Heart left ventricle (tissue), 16 donors: Measurements from ENCODE around the gene NXN. TPM values are rescaled to one million over a fixed set of nuclear protein-coding genes. Genes with fewer than 3 reads are reported as not detected.
A peak's percentile ranks its signal among the peaks of the same experiment; 100 is the strongest.

Experiments used
- ATAC-seq, 4 donors: fragments of 200-7000 bp; cut with Tn5 transposase; one replicate each; pipeline ENCODE4 v1.9.1; 2020 to 2022; ENCODE audit warnings: moderate library complexity in 4 of 4, mild to moderate bottlenecking in 3 of 4, moderate number of reproducible peaks in 1 of 4
- DNase-seq, 5 donors: peaks; one replicate each; pipeline ENCODE4 v3.0.0-alpha.2; 2020
- H3K27ac ChIP-seq, 12 donors: fragments of 200-600 bp; sonication (generic) in 4 of 12; one replicate each; pipeline versions ENCODE4 v1.5.0 to v1.8.0; 2016 to 2022; ENCODE audit warnings: mild to moderate bottlenecking in 2 of 12
- H3K27me3 ChIP-seq, 9 donors: fragments of 200-600 bp; sonication (generic) in 2 of 9; one replicate each; pipeline versions ENCODE4 v1.5.1 to v1.8.0; 2016 to 2022; ENCODE audit warnings: mild to moderate bottlenecking in 3 of 9
- H3K36me3 ChIP-seq, 9 donors: fragments of 200-600 bp; sonication (generic) in 2 of 9; one replicate each; pipeline versions ENCODE4 v1.5.0 to v1.8.0; 2018 to 2022; ENCODE audit warnings: mild to moderate bottlenecking in 2 of 9
- H3K4me1 ChIP-seq, 12 donors: fragments of 200-600 bp; sonication (generic) in 4 of 12; one replicate each; pipeline versions ENCODE4 v1.5.0 to v1.8.0; 2016 to 2022; ENCODE audit warnings: mild to moderate bottlenecking in 3 of 12
- H3K4me3 ChIP-seq, 12 donors: fragments of 200-600 bp; sonication (generic) in 4 of 12; one replicate each; pipeline versions ENCODE4 v1.5.0 to v1.8.0; 2017 to 2022; ENCODE audit warnings: mild to moderate bottlenecking in 9 of 12, moderate library complexity in 4 of 12
- H3K9me3 ChIP-seq, 12 donors: fragments of 200-600 bp; sonication (generic) in 4 of 12; one replicate each; pipeline versions ENCODE4 v1.5.0 to v1.8.0; 2016 to 2022; ENCODE audit warnings: mild to moderate bottlenecking in 1 of 12
- CTCF ChIP-seq, 12 donors: fragments of 200-600 bp; sonication (generic) in 4 of 12; IDR thresholded peaks; one replicate each; pipeline versions ENCODE4 v1.5.0 to v1.8.0; 2018 to 2022; ENCODE audit warnings: antibody characterized with exemption in 12 of 12, mild to moderate bottlenecking in 5 of 12
- POLR2A ChIP-seq, 2 donors: fragments of 450-650 bp; IDR thresholded peaks; one replicate each; pipeline ENCODE4 v1.6.1; 2017; ENCODE audit warnings: antibody characterized with exemption in 2 of 2, mild to moderate bottlenecking in 2 of 2, moderate library complexity in 2 of 2
- WGBS, 4 donors: extraction: QIAGEN DNeasy Blood & Tissue Kit in 2 of 4; methylation state at CpG; one replicate each; pipeline versions ENCODE4 v1.1.5 to v1.1.7; 2013 to 2018; 5-methylcytosine and 5-hydroxymethylcytosine counted together
- intact Hi-C, 10 donors: fragments of 100-400 bp; cut with DNase I; formaldehyde crosslinking; loops; one replicate each; pipeline versions ENCODE4 v1.11.1 to v1.14.2; 2022
- polyA plus RNA-seq, 2 donors: library from polyadenylated mRNA; stranded (reverse); fragments of 200-250 nt; gene quantifications; one replicate each; pipeline ENCODE4 v1.2.3, GENCODE V29; 2013
- total RNA-seq, 9 donors: library from RNA; depleted of rRNA in 2 of 9; stranded (reverse); fragments of >200 nt in 2 of 9; fragmentation: NEBNext Ultra II Directional in 3 of 9; extraction: Animal tissue kit (Norgen Biotek cat#: 25700) in 3 of 9; gene quantifications; one replicate each; pipeline versions ENCODE4 v1.1.0 to v1.2.4, GENCODE V29; 2016 to 2023
- donor health status: ischemic (EF 13 %, LVEDD 7.1; RV severe dilation, severe dysfunction).
- donor health status: healthy with polysubstance abuse.
- donor health status: DM: no; HTN: yes; CAD: no.
- donor health status: DM: no; HTN: no; CAD: no.
- donor health status: ischemic (EF 25% LVEDD 6.9; RV normal size, moderate dysfunction).
- donor health status: ischemic (EF 25% LVEDD 5.7; RV mildly dilated, moderate dysfunction).
- donor health status: healthy.
- donor health status: DM: yes; HTN: yes; CAD: no.
- donor health status: ischemic (EF 35%, LVEDD 5.7; RV mildly dilated, moderate dysfunction).
- donor health status: nonischemic (EF 11% LVEDD 7.7; RV severe dilation, severe dysfunction).
- donor health status: DM: yes; HTN: yes; CAD: no.
- donor health status: PGD.
- donor health status: ischemic (EF 29% LVEDD 5.4; RV normal size, mild dysfunction).
- donor health status: nonischemic (EF 23%, LVEDD 6.1; RV moderate dilation, normal function).

Gene NXN
- total and polyA plus RNA-seq, 11 donors: 8.6 to 20.3 (median 14.1) TPM

GRCh38 chr17:888998-889441 lies 90.6 kb downstream of the NXN start:
- no peaks in the 10 kb centered on the region for H3K36me3 ChIP-seq
- DNase-seq (no peak), ATAC-seq (no peak)
- no peaks in the 10 kb centered on the region for H3K27me3 ChIP-seq
- no peak overlapping the region for H3K4me3 ChIP-seq
- intact Hi-C loops: loop anchor here in 3 of 10 donors (10.0 kb wide), 3 partner anchors 86 to 166 kb away; partner anchors contain the start of gene NXN (in 1 of the 3)
- H3K9me3 ChIP-seq: no peaks in the 10 kb centered on the region
- 81 to 85% (median 84%) methylated on average over 12 of the region's 12 CpGs for WGBS, 4 donors
- TF ChIP-seq POLR2A (IDR thresholded peaks at IDR 0.05) (no peak), CTCF (IDR thresholded peaks at IDR 0.05) (no peak)
- H3K27ac ChIP-seq: peak overlapping the region in 1 of 12 donors; percentile 75
- H3K4me1 ChIP-seq: peaks cover 0 to 9% (median 0%) of the 10 kb centered on the region in 12 donors

- TF ChIP-seq POLR2A (IDR thresholded peaks at IDR 0.05) (no peak), CTCF (IDR thresholded peaks at IDR 0.05) (no peak)
- no peak overlapping the region for H3K4me3 ChIP-seq
- ATAC-seq (no peak), DNase-seq (no peak)
- 79 to 84% (median 79%) methylated on average over 21 of the region's 21 CpGs for WGBS, 4 donors
- H3K4me1 ChIP-seq: peaks cover 2 to 19% (median 12%) of the 10 kb centered on the region in 12 donors
- H3K27ac ChIP-seq: peak overlapping the region in 1 of 12 donors; percentile 88
- H3K27me3 ChIP-seq: no peaks in the 10 kb centered on the region
- intact Hi-C loops: loop anchor here in 3 of 10 donors (10.0 kb wide), 3 partner anchors 87 to 167 kb away; partner anchors contain the start of gene NXN (in 1 of the 3)
- H3K9me3 ChIP-seq: no peaks in the 10 kb centered on the region
- no peaks in the 10 kb centered on the region for H3K36me3 ChIP-seq
These were observed 91.9 kb downstream of the NXN start for GRCh38 chr17:887551-888209.

GRCh38 chr17:885971-886571 lies 93.5 kb downstream of the NXN start:
- TF ChIP-seq CTCF (IDR thresholded peaks at IDR 0.05): no peak
- TF ChIP-seq POLR2A (IDR thresholded peaks at IDR 0.05): no peak
- peak overlapping the region in 9 of 12 donors; percentile 34 to 88 (median 55) for H3K27ac ChIP-seq
- H3K36me3 ChIP-seq: no peaks in the 10 kb centered on the region
- ATAC-seq (peak in 3 of 4 donors; percentile 24 to 40 (median 31)), DNase-seq (peak in 4 of 5 donors; percentile 55 to 88 (median 72))
- peaks cover 5 to 35% (median 25%) of the 10 kb centered on the region in 12 donors for H3K4me1 ChIP-seq
- H3K4me3 ChIP-seq: no peak overlapping the region
- intact Hi-C loops: loop anchor here in 3 of 10 donors (10.0 kb wide), 3 partner anchors 89 to 169 kb away; partner anchors contain the start of gene NXN (in 1 of the 3)
- no peaks in the 10 kb centered on the region for H3K9me3 ChIP-seq
- H3K27me3 ChIP-seq: no peaks in the 10 kb centered on the region
- WGBS, 4 donors: 55 to 64% (median 59%) methylated on average over 18 of the region's 18 CpGs

GRCh38 chr17:883586-883962 lies 96.0 kb downstream of the NXN start:
- no peaks in the 10 kb centered on the region for H3K9me3 ChIP-seq
- peaks cover 8 to 60% (median 46%) of the 10 kb centered on the region in 12 donors for H3K4me1 ChIP-seq
- H3K4me3 ChIP-seq: no peak overlapping the region
- peak in 1 of 4 donors; percentile 7 for ATAC-seq
- H3K36me3 ChIP-seq: no peaks in the 10 kb centered on the region
- intact Hi-C loops: loop anchor here in 6 of 10 donors (1.0 to 10.0 kb wide), 8 partner anchors 18 to 171 kb away; partner anchors contain the start of gene NXN (in 2 of the 6)
- no peaks in the 10 kb centered on the region for H3K27me3 ChIP-seq
- peak overlapping the region; percentile 51 to 90 (median 79) for H3K27ac ChIP-seq
- 58 to 65% (median 63%) methylated on average over 12 of the region's 12 CpGs for WGBS, 4 donors
- no peak for TF ChIP-seq POLR2A (IDR thresholded peaks at IDR 0.05)
- no peak for DNase-seq
